Hematopoietic multipotent progenitor cell treated with erythropoietin and hydrocortisone succinate and interleukin-3 and kit ligand, for 17 days (in vitro differentiated cells): ENCODE results near the gene CR1L.
"Not testable (repeated sequence)": the region's sequence is repeated elsewhere in the genome, so short reads cannot be mapped to it uniquely, and the experiment has no call there.

ENCODE experiments used
- DNase-seq: peaks from one replicate; pipeline ENCODE4 v3.0.0-alpha.2; 2015; ENCODE audit warnings: low spot score

CR1L gene

DNA sequence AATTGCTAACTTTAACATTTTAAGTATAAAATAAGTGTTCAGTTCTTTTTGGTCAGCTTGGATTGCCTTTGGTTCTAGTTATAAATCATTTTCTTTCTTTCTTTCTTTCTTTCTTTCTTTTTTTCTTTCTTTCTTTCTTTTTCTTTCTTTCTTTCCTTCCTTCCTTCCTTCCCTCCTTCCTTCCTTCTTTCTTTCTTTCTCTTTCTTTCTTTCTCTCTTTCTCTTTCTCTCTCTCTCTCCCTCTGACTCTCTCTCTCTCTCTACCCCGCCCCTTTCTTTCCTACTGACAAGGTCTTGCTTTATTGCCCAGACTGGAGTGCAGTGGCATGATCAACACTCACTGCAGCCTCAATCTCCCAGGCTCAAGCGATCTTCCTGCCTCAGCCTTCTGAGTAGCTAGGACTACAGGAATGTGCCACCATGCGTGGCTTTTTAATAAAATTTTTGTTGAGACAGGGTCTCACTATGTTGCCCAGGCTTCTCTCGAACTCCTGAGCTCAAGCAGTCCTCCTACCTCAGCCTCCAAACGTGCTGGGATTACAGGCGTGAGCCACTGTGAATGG is 38.0 kb downstream of the CR1L start:
- not testable (repeated sequence) for DNase-seq

GRCh38 chr1:207690551-207690950 is 45.6 kb downstream of the CR1L start:
- peak; percentile 34 for DNase-seq

DNA sequence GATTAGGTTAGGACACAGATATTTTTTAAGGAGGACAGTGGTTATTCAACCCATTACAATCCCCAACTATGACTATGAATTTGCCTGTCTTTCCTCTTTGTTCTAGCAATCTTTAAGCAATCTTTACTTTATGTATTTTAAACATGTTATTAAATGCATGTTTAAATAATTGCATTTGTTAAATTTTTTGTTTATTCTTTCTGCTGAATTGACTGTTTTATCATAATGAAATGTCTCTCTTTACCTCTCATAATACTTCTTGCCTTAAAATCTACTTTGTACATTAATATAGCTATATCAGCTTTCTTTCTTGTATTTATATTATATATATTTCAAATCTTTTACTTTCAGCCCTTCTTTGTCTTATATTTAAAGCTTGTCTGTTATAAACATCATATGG is 46.1 kb downstream of the CR1L start:
- DNase-seq = no peak

GRCh38 chr1:207691841-207692240 is 46.9 kb downstream of the CR1L start:
- peak; percentile 76 for DNase-seq

GRCh38 chr1:207692291-207692690 is 47.4 kb downstream of the CR1L start:
- peak; percentile 86 for DNase-seq

- DNase-seq = no peak
Measured at GRCh38 chr1:207695891-207696290, 51.0 kb downstream of the CR1L start.

- peak; percentile 78 for DNase-seq
Measured at GRCh38 chr1:207698822-207699483, 54.0 kb downstream of the CR1L start.

- DNase-seq = no peak
Measured at GRCh38 chr1:207702317-207702716, 57.4 kb downstream of the CR1L start.

- no peak for DNase-seq
Measured at GRCh38 chr1:207703712-207704111, 58.8 kb downstream of the CR1L start.

DNA sequence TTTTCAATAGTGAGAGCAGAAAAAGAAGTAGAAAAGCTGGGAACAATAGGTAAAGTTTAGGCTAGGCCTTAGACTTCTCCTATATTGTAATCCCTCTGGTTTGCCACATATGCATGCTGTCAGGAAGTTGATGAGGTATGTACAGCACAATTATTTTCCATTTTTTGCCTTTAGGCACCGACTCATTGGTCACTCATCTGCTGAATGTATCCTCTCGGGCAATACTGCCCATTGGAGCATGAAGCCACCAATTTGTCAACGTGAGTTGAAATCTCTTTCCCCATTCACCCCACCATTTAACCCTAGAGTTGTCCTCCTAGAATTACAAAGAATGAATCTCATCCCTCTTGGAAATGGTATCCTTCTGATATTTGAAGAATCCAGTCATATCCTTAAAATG is 63.1 kb downstream of the CR1L start:
- not testable (repeated sequence) for DNase-seq

GRCh38 chr1:207711285-207711684 is 66.4 kb downstream of the CR1L start:
- no peak for DNase-seq

- not testable (repeated sequence) for DNase-seq
Measured at GRCh38 chr1:207712701-207713100, 67.8 kb downstream of the CR1L start.

DNA sequence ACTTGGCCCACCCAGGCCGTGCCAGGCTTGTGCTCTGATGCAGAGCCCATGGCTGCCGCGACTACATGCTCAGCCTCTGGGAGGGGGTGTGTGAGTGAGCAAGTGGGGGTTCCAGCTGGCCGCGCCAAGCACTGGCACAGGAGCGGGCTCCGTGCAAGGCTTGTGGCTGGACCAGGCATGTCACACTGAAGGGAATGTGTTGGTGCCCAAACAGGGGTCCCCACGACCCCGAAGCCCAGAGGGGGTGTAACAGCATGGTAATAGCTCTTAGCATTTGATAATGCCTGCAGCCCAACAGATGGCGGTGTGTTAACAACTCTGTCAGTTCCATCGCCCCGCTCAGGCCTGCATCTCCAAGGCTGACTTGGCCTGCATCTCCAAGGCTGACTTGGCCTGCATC is 68.6 kb downstream of the CR1L start:
- DNase-seq = no peak

DNA sequence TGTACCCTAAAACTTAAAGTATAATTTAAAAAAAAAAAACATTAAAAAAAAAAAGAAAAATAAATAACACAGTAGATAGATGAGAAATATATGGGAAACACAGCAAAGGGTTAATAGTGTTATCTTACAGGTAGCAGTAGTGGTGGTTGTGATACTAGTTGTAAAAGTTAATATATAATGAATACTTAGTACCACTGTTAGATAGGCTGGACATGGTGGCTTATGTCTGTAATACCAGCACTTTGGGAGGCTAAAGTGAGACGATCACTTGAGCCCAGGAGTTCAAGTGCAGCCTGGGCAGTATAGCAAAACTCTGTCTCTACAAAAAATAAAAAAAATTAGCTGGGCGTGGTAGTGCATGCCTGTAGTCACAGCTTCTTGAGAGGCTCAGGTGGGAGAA is 74.3 kb downstream of the CR1L start:
- no peak for DNase-seq

DNA sequence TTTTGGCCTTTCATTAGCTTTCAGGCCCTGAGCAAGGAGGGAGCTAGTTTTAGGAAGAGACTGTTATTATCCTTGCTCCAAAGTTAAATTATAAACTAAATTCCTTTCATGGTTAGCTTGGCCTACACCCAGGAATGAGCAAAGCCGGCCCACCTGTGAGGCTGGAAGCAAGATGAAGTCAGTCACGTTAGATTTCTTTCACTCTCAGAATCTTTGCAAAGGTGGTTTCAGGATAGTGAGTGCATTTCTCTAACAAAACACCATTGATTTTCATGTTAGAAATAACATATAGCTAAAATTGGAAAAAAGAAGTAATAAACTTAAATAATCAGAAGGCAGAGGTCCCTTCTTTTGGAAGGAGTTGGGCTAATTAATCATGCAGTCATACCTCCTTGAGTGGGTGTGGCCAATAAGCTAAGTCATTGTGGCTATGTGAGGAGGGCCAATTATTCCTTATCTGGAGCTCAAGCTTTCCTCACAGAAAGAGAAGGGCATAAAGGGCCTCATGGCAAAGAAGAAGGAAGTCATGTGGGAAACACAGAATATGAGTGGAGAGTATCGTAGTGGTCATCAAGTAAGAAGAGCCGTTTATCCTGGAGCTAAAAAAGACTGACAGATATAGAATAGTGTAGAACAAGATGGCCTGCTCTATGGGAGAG is 83.4 kb downstream of the CR1L start:
- not testable (repeated sequence) for DNase-seq

GRCh38 chr1:207737503-207738157 is 92.7 kb downstream of the CR1L start:
- not testable (repeated sequence) for DNase-seq

DNA sequence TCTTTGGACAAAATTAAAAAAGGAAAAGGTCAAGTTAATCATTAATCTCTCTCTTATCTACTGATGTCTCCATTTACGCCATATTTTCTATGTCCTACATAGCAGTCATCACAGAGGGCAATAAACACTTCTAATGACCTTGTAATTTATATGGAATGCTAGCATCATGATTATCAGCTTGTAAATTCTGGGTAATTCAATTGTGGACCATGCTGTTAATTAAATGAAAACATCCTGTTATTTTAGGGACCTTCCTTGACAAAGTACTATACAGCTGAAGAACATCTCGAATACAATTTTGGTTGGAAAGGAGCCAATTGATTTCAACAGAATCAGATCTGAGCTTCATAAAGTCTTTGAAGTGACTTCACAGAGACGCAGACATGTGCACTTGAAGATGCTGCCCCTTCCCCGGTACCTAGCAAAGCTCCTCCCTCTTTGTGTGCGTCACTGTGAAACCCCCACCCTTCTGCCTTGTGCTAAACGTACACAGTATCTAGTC is 93.3 kb downstream of the CR1L start:
- DNase-seq = not testable (repeated sequence)

GRCh38 chr1:207740207-207740606 is 95.3 kb downstream of the CR1L start:
- no peak for DNase-seq

DNA sequence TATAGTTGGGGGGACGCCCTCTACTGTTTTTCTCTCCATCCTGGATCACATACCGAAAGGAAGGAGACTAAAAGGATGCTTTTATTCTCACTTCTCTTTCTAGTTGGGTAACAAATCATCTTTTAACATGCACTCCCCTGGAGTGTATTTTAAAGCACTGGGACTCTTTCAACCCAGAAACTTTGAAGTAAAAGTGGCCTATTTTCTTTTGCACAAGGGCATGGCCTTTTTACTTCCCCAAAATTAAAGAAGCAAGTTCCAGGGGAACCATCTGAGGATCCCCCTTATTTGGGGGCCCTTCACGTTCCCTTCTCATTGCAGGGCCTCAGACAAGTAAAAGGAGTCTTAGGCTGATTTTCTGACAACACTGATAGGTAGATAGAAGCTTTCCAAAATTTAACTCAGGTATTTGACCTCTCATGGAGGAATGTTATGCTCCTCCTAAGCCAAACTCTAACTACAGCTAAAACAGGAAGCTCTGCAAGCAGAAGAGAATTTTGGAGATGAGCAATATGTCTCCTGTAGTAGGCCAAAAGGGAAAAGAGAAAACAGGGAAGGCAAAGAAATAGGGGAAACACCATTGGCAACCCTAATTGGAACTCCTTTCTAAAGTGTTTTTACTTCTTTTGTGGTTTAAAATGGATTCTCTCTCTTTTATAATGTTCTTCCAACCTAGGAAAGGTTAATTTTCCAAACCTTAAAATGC is 98.1 kb downstream of the CR1L start:
- no peak for DNase-seq

DNA sequence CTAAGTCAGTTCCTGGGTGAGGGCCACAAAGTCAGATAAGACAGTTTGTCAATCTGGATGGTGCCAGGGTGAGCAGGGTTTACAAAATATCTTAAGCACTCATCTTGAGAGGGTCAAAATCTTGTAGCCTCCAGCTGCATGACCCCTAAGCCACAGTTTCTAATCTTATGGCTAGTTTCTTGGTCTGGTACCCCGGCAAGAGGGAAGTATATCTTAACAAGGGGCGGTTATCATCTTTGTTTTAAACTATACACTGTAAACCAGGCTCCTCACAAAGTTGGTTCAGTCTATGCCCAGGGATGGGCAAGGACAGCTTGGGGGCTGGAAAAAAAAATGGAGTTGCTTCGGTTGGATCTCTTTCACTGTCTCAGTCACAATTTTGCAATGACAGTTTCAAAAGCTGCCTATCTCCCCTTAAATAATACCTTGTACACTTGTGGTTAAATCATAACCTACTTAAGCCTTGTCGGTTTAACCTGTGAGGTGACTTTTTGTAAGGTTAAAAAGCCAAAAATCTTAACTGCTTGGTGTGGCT is 99.1 kb downstream of the CR1L start:
- no peak for DNase-seq

DNA sequence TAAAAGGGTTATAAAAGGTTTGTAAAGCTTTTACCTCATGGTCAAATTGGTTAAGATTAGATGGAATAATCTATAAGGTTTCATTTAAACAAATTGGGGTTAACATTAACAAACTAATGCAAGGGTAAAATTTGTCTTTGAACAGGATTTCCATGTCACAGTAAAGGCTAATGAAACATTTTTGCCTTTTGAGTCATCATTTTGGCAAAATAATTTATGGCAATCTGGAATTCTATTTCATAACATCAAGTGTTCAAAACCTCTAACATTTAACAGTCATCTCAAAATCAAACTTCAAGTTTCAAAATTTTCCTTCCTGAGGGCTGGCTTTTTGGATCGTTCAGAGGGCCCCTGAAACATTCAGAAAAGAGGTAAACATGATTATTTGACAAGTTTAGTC is 100.4 kb downstream of the CR1L start:
- DNase-seq = no peak
